Suppressor macrophage treated with lipopolysaccharide for 4 hours (primary cell): ENCODE measurements around the gene ABCA1.

Experiments used
- DNase-seq: peaks from one replicate; pipeline ENCODE4 v3.0.0-alpha.2; 2020

The ABCA1 gene

DNA sequence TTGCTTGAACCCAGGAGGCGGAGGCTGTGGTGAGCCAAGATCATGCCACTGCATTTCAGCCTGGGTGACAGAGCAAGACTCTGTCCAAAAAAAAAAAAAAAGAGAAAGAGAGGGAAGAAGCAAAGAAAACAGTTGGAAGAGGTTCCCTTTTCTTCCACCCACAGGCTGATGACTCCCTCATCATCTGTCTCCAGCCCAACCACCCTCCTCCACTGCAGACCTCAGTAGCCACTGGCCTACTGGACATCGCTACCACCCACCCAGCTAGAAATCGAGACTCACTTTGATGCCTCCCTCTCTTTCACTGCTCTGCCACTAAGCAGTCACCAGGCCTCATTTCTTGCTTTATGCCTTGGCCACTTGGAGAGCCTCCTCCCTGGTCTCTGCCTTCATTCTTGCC, 92.8 kb downstream of the ABCA1 start:
- DNase-seq, result peak; percentile 89

DNA sequence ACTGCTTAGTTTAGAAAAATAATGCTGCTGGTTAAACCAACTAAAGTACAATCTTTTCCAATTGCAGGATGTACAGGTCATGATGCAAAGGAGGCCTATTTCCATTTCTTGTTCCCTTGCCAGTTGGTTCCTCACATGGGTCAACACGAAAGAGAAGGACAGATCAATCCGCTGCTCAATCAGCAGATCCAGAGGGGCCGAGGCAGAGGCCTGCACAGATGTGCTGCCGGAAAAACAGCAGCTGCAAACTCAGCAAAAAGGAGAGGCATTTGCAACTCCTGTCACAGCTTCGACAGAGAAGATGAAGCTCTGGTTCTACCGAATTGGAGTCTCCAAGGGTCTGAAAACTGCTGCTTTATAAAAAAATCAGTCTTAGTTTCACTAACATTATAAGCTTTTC, 94.3 kb downstream of the ABCA1 start:
- DNase-seq, result no peak

DNA sequence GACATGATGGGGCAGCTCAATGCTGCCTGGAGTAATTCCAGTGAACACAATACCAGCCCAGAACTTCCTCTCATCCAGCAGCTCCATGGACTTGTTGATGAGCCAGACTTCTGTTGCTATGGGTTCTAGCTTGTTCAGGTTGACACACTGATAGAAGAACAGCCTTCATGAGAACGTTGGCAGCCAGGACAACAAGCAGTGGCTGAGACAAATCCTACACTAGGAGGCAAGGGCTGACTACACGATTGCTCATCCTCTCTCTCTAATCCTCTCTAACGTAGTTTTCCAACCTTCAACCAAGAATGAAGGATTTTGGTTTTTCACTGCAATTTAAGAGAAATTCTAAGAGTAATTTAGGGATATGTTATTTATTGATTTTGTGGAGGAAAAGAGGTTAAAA, 96.3 kb downstream of the ABCA1 start:
- DNase-seq, result no peak

- DNase-seq, result no peak
Observed at GRCh38 chr9:104826911-104827310, 101.0 kb downstream of the ABCA1 start.

- no peak for DNase-seq
Observed at GRCh38 chr9:104826079-104826775, 101.7 kb downstream of the ABCA1 start.

- no peak for DNase-seq
Observed at GRCh38 chr9:104820336-104820735, 107.6 kb downstream of the ABCA1 start.

DNA sequence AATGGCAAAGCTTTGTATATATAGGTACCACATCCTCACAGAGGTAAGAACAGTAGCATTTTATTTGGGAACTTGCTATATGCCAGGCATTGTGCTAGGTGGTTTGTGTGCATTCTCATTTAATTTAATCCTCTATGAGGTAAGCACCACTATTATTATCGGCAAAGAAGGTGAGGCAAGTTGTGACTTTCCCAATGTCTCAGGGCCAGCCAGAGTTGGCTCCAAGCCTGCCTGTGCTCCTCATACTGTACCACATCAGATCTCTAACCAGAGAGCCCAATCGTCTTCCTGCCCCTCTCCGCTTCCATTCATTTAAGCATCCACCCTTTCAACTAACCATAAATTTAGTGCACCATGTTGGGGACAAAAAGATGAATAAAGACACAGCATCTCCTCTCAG, 108.9 kb downstream of the ABCA1 start:
- DNase-seq, result no peak

- DNase-seq, result no peak
Observed at GRCh38 chr9:104817437-104817836, 110.5 kb downstream of the ABCA1 start.

GRCh38 chr9:104815851-104816565, 111.9 kb downstream of the ABCA1 start:
- no peak for DNase-seq

DNA sequence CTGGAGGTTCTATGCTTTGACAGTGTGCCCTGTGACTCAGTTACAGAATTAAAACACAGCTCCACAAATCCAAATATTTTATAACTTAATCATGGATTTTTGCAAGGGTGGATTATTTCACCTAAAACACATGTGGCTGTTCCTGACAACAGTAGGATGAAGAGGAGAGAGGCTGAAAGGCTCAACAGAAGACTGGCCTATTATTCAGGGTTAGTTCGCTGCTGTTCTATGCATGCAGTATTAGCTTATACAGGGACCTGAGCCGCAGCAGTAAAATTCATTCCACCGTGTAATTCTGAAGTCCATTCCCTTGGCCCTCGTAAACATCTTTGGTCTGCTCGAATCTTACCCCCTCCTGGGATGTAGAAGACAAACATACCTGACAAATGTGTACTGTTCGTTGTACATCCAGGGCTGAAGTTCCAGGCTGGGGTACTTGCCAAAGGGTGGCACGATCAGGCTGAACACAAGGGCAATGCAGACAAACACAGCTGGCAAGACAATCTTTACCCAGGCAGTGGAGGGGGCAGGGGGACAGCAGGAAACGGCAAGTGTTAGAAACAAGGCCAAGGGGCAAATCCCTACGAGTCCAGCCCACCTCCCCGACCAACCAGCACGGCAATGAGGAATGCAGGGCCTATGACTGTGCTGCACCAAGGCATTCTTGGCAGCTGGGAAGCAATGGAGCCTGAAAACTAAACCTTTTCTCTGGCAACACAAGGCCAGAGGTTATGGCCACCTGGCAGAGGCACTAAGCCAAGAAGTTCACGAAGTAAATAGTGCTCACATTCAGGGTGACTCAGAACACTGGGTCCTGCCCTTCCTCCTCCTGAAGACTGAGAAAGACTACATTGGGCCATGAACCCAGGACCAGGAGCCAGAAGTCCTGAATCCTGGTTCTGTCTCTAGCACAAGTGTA, 117.3 kb downstream of the ABCA1 start:
- no peak for DNase-seq

GRCh38 chr9:104808035-104808614, 119.8 kb downstream of the ABCA1 start:
- DNase-seq, result no peak

DNA sequence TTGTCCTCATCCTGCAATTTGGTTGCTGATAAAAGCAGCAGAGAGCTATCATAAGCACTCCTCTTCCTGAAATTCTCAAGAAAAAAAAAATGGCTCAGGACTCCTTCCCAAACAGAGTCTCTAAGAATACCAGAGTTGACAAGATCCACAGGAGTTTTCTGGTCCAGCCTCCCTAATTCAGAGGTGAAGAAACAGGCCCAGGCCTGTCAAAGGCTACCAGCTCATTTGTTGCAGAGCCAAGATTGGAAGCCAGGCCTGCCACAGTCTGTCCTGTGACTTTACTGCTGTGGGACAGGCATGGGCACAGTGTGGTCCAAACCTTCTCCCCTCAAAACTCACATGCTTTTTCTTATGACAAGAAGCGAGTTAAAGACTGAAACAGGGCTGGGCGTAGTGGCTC, 122.5 kb downstream of the ABCA1 start:
- DNase-seq, result no peak

GRCh38 chr9:104802906-104803305, 125.0 kb downstream of the ABCA1 start:
- DNase-seq, result no peak

DNA sequence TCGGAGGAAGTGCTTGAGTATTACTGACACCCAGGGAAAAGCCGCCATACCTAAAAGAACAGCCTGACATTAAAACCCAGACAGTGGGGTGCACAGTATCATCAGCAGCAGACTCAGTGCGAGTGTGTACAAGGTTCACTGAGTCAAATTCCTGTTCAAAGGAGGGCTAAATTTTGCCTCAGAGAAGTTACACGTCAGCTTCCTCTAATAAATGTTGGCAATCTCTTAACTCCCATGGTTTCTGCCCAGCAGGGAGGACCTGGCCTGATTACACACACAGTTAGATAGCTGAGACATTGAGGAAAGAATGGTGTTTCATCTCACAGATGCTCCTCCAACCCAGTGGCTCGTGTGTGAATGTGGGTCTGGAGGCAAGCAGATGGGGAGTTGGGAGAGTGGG, 125.8 kb downstream of the ABCA1 start:
- no peak for DNase-seq

DNA sequence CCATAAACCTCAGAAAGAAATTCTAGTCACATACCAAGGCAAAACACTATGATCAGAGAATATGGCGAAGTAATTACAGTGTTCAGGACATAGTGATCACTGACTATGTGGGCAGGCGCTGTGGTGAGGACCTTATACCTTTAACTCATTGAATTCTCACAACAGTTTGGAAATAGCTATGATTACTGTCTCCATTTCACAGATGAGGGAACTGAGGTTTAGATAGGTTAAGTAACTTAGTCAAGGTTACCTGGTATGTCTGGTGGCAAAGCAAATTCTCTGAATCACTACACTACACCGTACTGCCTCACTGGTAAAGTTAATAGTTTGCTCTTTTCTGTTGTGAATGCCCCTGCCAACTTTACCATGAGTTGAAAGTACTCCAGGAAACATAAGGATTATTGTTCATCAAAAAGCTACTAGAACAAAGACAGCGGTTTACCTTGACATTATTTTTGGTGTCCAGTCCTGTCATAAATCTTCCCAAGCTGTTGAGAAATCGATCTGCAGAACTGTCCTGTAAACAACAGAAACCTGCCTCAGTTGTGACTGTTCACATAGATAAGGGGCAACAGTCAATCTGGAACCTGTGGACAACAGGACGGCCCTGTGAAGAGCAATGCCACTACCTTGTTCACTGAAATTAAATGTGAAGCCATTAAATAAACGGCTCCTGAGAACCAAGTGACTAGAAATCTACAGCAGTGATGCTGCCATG, 127.7 kb downstream of the ABCA1 start:
- no peak for DNase-seq

- no peak for DNase-seq
Observed at GRCh38 chr9:104798209-104798995, 129.6 kb downstream of the ABCA1 start.

- DNase-seq, result no peak
Observed at GRCh38 chr9:104795857-104796256, 132.1 kb downstream of the ABCA1 start.

DNA sequence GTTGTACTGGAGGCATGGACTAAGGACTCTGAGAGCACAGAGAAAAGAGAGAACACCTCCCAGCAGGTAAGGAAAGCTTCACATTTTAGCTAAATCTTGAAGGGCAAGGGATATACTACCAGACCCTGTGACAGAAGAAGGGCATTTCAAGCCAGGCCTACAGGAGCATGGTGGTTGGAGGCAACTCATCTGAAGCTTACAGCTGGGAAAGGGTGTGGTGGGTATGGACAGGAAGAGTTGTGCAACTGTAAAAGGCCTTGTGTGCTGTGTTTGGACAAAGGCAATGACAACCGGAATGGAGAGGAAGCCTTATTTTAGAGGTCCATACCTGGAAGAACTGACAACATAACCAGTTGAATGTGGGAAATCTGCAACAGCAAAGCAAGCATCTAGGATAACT, 132.9 kb downstream of the ABCA1 start:
- DNase-seq, result peak; percentile 48

GRCh38 chr9:104794070-104794469, 133.9 kb downstream of the ABCA1 start:
- no peak for DNase-seq

- DNase-seq, result no peak
Observed at GRCh38 chr9:104788251-104788650, 139.7 kb downstream of the ABCA1 start.

GRCh38 chr9:104787306-104788015, 140.5 kb downstream of the ABCA1 start:
- no peak for DNase-seq
